ENCODE results near the gene MRPL45. TPM values are rescaled to one million over a fixed set of nuclear protein-coding genes. Genes with fewer than 3 reads are reported as not detected.
A peak's percentile ranks its signal among the peaks of the same experiment; 100 is the strongest.

Gene MRPL45
- total and polyA plus RNA-seq, 2 of the 13 experiments (the other 11 are each of a cell fraction or from before 2014, with no cell fraction given) = 89.5 to 157 TPM

GRCh38 chr17:38329808-38330730, 33.1 kb downstream of the MRPL45 start (continued):
- TF ChIP-seq RNF219 (CRISPR knock-in tag; IDR thresholded peaks at IDR 0.05) (no peak), ZFP37 (CRISPR knock-in tag; IDR thresholded peaks at IDR 0.05; ENCODE audit: borderline replicate concordance) (no peak), ZNF572 (CRISPR knock-in tag; IDR thresholded peaks at IDR 0.05) (no peak)
- TF ChIP-seq, protein P1, sequence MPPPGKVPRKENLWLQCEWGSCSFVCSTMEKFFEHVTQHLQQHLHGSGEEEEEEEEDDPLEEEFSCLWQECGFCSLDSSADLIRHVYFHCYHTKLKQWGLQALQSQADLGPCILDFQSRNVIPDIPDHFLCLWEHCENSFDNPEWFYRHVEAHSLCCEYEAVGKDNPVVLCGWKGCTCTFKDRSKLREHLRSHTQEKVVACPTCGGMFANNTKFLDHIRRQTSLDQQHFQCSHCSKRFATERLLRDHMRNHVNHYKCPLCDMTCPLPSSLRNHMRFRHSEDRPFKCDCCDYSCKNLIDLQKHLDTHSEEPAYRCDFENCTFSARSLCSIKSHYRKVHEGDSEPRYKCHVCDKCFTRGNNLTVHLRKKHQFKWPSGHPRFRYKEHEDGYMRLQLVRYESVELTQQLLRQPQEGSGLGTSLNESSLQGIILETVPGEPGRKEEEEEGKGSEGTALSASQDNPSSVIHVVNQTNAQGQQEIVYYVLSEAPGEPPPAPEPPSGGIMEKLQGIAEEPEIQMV (CRISPR knock-in tag; IDR thresholded peaks at IDR 0.05; ENCODE audit: low read depth) = no peak

DNA sequence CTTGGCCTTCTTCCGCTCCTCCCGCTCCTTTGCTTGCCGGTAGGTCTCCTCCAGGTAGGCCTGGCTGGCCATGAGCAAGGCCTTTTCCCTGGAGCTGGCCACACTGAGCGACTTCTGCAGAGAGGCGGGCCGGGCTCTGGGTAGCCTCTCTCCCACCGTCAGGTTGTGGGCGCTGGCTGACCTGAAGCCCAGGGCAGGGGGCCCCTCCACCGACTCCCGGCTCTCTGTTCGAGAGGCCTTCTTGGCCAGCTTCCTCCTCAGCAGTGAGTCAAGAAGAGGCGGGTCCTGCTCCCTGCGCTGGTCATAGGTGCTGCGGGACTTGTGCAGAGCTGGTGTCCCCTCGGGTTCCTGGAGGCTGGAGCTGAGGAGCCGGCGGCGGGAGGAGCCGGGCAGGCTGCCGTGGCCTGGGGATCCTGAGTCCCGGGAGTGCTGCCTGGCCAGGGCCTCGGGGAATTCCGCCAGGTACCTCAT, 34.0 kb downstream of the MRPL45 start:
- BruUV-seq (replicated peaks) = no TSS peak
- Histone ChIP-seq H3K36me3 (replicated peaks in 1 of 2; ENCODE audit: control insufficient read depth in 1 of 2, insufficient read depth in 2 of 2, low read length in 2 of 2) (no peaks in the 10 kb centered on the region), H3K79me2 (ENCODE audit: insufficient read depth, low read length) (no peaks in the 10 kb centered on the region), H3K4me3 (replicated peaks in 1 of 3; ENCODE audit: insufficient read depth in 1 of 3, low read depth in 2 of 3, low read length in 3 of 3) (no peak overlapping the region), H3K27ac (ENCODE audit: extremely low read length, insufficient read depth, low read length) (no peak overlapping the region), H2AFZ (ENCODE audit: low read length) (no peak overlapping the region), H3K4me2 (ENCODE audit: low read depth, low read length) (no peak overlapping the region), H3K9me3 (ENCODE audit: low read length) (no peaks in the 10 kb centered on the region), H3K9ac (ENCODE audit: insufficient read depth, low read depth, low read length) (no peak overlapping the region), H3K4me1 (ENCODE audit: insufficient read depth, low read length) (no peaks in the 10 kb centered on the region), H3K27me3 (ENCODE audit: control insufficient read depth in 1 of 2, insufficient read depth in 2 of 2, low read length in 2 of 2) (peaks cover 26 to 68% of the 10 kb centered on the region in 2 experiments), H4K20me1 (ENCODE audit: insufficient read depth, low read length) (no peaks in the 10 kb centered on the region)
- in situ Hi-C loops (cut with HindIII; ENCODE audit: extremely low pct_ligation_motif_present, low pct_unique_long_range_greater_than_20kb) = no loop called here
- no peak for DNase-seq (ENCODE audit: low spot score)
- POLR2A ChIA-PET = interaction anchor here (1.5 to 1.8 kb wide), 3 partner anchors 9 to 84 kb away, joined by 5 to 8 read pairs (median 5); no protein-coding TSS in a partner anchor
- intact Hi-C loops (cut with micrococcal nuclease; ENCODE audit: unreplicated experiment) = no loop called here
- ATAC-seq = peak; percentile 5
- FAIRE-seq = no peak
- WGBS (ENCODE audit: low lambda C conversion rate) = 45% methylated on average over 19 of the region's 23 CpGs
- CTCF ChIA-PET (ENCODE audit: low intra/inter-chr PET ratio, low total read pairs) = no interaction called here
- TF ChIP-seq EED (CRISPR knock-in tag; IDR thresholded peaks at IDR 0.05) (no peak), XRCC5 (optimal IDR thresholded peaks at IDR 0.05; ENCODE audit: low read length) (no peak), MTERF4 (CRISPR knock-in tag; IDR thresholded peaks at IDR 0.05) (no peak), ZFP41 (CRISPR knock-in tag; IDR thresholded peaks at IDR 0.05; ENCODE audit: borderline replicate concordance) (no peak), ZBTB4 (CRISPR knock-in tag; IDR thresholded peaks at IDR 0.05; ENCODE audit: borderline replicate concordance) (no peak), TARDBP (CRISPR knock-in tag; IDR thresholded peaks at IDR 0.05) (no peak), NFRKB (IDR thresholded peaks at IDR 0.05) (no peak), ETV5 (CRISPR knock-in tag; IDR thresholded peaks at IDR 0.05; ENCODE audit: borderline replicate concordance) (no peak), BHLHE40 (IDR thresholded peaks at IDR 0.05; ENCODE audit: low read length) (no peak), AGO1 (IDR thresholded peaks at IDR 0.05; ENCODE audit: low read depth, low read length, poor library complexity, severe bottlenecking) (no peak)
